ENCODE measurements around the gene GFAP.

GRCh38 chr17:44926821-44927525 is 11.7 kb upstream of the GFAP start:
- TF ChIP-seq CTCF (conservative IDR thresholded peaks at IDR 0.05; ENCODE audit: low read length) = no peak
- TF ChIP-seq EZH2phosphoT487 (IDR thresholded peaks at IDR 0.05; ENCODE audit: borderline replicate concordance) = no peak

Measured in Loucy (cell line).